ENCODE measurements around the gene APBA2.
"Not testable (repeated sequence)": the region's sequence is repeated elsewhere in the genome, so short reads cannot be mapped to it uniquely, and the experiment has no call there.

GRCh38 chr15:28847959-28848358 lies 37.8 kb upstream of the APBA2 start:
- not testable (repeated sequence) for TF ChIP-seq CTCF, POLR2A (IDR thresholded peaks at IDR 0.05)
